Immature natural killer cell (primary cell): ENCODE data around the gene MAG. TPM values are rescaled to one million over a fixed set of nuclear protein-coding genes. Genes with fewer than 3 reads are reported as not detected.
A peak's percentile ranks its signal among the peaks of the same experiment; 100 is the strongest.
"Not testable (repeated sequence)": the region's sequence is repeated elsewhere in the genome, so short reads cannot be mapped to it uniquely, and the experiment has no call there.

Source experiments
- DNase-seq, 3 donors: peaks; one replicate each; pipeline ENCODE4 v3.0.0; 2022; ENCODE audit warnings: mixed read lengths in 1 of 3
- H3K27ac Mint-ChIP-seq, 6 donors: one replicate each; pipeline ENCODE4 v1.8.0; 2020; ENCODE audit warnings: mixed read lengths in 6 of 6, mild to moderate bottlenecking in 5 of 6, inconsistent platforms in 4 of 6, moderate library complexity in 3 of 6
- H3K27me3 Mint-ChIP-seq, 3 donors: one replicate each; pipeline ENCODE4 v1.8.0; 2020 to 2021; ENCODE audit warnings: low read depth in 3 of 3, mild to moderate bottlenecking in 3 of 3, mixed read lengths in 3 of 3, moderate library complexity in 3 of 3, inconsistent platforms in 1 of 3
- H3K36me3 Mint-ChIP-seq, 3 donors: one replicate each; pipeline ENCODE4 v1.8.0; 2020; ENCODE audit warnings: mixed read lengths in 3 of 3, inconsistent platforms in 2 of 3, mild to moderate bottlenecking in 2 of 3
- H3K4me1 Mint-ChIP-seq, 2 donors: one replicate each; pipeline ENCODE4 v1.8.0; 2020; ENCODE audit warnings: inconsistent platforms in 2 of 2, mild to moderate bottlenecking in 2 of 2, mixed read lengths in 2 of 2, moderate library complexity in 1 of 2
- H3K4me3 Mint-ChIP-seq, 5 donors: one replicate each; pipeline ENCODE4 v1.8.0; 2020; ENCODE audit warnings: mild to moderate bottlenecking in 5 of 5, mixed read lengths in 5 of 5, inconsistent platforms in 3 of 5, moderate library complexity in 3 of 5
- H3K9me3 Mint-ChIP-seq, 6 donors: one replicate each; pipeline ENCODE4 v1.8.0; 2020; ENCODE audit warnings: mild to moderate bottlenecking in 6 of 6, mixed read lengths in 6 of 6, inconsistent platforms in 4 of 6, moderate library complexity in 3 of 6
- polyA plus RNA-seq, 3 donors: library from polyadenylated mRNA; unstranded; fragments of 300-500 nt; fragmentation: Illumina TruSeq; gene quantifications; one replicate each; pipeline ENCODE4 v1.2.3, GENCODE V29; 2021

Gene MAG
- polyA plus RNA-seq, 3 donors from 2014 or later, result not detected

DNA sequence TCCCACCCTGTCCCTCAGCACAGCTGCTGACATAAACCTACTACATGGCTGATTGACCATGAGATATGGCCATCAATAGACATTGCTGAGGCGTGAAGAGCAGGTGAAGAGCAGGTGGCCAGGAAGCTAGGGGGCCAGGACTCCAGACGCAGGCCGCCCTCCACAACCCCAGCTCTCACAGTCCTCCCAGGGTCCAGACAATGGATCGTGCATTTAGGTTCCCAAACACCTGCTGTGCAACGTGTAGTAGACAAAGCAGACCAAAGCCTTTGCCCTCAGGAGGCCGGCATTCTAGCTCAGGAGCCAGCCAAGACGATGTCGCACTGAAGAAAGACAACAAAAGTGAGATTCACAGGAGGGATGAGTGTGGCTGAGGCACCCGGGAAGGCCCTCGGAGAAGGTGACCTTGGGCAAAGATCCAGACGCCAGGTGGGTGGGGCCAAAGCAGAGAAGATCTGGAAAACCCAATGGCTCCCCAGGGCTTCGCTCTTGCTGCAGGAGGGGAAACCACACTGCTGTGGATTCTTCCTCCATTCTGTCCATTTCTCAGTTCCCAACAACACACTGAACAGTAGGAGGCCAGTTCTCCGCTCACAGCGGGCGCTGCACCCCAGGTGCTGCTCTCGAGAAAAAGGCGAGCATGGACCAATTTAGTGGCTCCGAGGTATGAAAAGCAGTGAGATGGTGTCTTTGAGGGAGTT, 57.1 kb downstream of the MAG start:
- Mint-ChIP-seq H3K4me1 (peaks cover 20 to 26% of the 10 kb centered on the region in 2 donors), H3K36me3 (no peaks in the 10 kb centered on the region), H3K27ac (no peak overlapping the region), H3K27me3 (peaks cover 4 to 8% (median 8%) of the 10 kb centered on the region in 3 donors), H3K4me3 (no peak overlapping the region), H3K9me3 (no peaks in the 10 kb centered on the region)
- no peak for DNase-seq

DNA sequence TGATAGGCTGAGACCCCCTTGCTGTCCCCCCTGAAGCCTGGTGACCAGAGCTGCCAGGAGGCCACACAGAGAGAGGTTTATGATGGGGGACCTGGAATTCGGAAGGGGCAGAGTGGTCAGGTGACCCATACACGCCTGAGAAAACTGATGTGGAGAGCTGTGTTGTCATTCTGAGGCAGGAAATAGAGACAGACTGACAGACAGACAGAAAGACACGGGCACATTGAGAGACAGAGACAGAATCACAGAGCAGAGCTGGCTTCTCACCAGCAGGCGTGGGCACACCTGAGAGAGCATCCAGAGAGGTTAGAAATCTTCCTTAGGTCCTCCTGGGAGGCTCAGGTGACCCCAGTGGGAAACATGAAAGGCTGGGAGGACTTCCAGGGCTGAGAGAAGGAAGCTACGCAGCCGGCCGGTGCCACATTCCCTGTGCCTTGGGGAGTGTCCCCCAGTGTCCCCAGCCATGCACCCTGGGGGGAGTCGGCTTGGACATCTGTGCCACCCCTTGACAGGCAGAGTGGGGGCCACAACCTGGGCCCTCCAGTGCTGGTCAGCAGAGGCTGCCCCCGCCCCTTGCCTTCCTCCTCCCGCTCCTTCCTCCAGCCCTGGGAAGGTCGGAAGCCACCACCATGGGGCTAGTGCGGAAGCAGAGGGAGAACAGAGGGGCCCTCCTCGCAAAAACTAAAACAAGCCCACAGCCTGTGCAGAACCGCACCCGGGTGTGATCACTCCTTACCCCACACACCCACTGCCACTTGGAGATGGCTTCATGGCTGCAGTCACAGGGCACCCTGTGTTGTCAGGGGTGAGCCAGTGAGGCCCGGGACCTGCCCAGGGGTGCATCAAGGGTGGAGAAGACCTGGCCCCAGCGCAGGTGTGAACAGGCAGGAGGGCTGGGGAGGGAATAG, 57.9 kb downstream of the MAG start:
- peaks cover 22 to 29% of the 10 kb centered on the region in 2 donors for H3K4me1 Mint-ChIP-seq
- H3K36me3 Mint-ChIP-seq, result no peaks in the 10 kb centered on the region
- peak overlapping the region in 1 of 6 donors; percentile 33 for H3K27ac Mint-ChIP-seq
- peaks cover 2 to 8% (median 8%) of the 10 kb centered on the region in 3 donors for H3K27me3 Mint-ChIP-seq
- DNase-seq, result no peak
- no peak overlapping the region for H3K4me3 Mint-ChIP-seq
- H3K9me3 Mint-ChIP-seq, result no peaks in the 10 kb centered on the region

DNA sequence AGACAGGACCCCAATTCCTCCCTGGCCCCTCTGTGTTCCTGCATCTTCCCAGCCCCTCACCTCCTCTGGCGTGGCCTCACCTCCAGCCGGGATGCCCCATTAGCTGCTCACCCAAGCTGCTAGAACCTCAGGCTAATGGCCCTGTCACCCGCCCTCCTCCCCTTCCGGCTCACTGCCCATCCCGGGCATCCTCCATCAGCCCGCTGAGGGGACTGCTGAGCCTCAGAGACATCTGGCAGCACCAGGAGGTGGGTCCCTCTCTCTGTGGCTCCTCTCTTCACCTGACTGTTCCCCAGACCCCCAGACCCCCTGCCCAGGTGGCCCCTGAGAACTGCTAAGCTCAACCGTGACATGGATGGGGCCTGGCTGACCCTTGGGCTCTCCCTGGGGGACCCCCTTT, 58.6 kb downstream of the MAG start:
- Mint-ChIP-seq H3K27me3 (peaks cover 2 to 8% (median 8%) of the 10 kb centered on the region in 3 donors), H3K27ac (no peak overlapping the region), H3K4me3 (no peak overlapping the region), H3K4me1 (peaks cover 27 to 34% of the 10 kb centered on the region in 2 donors), H3K36me3 (no peaks in the 10 kb centered on the region), H3K9me3 (no peaks in the 10 kb centered on the region)
- DNase-seq, result no peak

GRCh38 chr19:35351411-35352176, 59.6 kb downstream of the MAG start:
- H3K27me3 Mint-ChIP-seq, result peaks cover 2 to 7% (median 3%) of the 10 kb centered on the region in 3 donors
- H3K27ac Mint-ChIP-seq, result no peak overlapping the region
- H3K4me3 Mint-ChIP-seq, result no peak overlapping the region
- H3K4me1 Mint-ChIP-seq, result peaks cover 28 to 30% of the 10 kb centered on the region in 2 donors
- DNase-seq, result no peak
- H3K36me3 Mint-ChIP-seq, result no peaks in the 10 kb centered on the region
- no peaks in the 10 kb centered on the region for H3K9me3 Mint-ChIP-seq

DNA sequence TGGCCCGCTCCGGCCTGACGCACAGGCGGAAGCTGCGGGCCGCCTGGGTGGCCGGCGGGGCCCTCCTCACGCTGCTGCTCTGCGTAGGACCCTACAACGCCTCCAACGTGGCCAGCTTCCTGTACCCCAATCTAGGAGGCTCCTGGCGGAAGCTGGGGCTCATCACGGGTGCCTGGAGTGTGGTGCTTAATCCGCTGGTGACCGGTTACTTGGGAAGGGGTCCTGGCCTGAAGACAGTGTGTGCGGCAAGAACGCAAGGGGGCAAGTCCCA, 60.2 kb downstream of the MAG start:
- no peaks in the 10 kb centered on the region for H3K9me3 Mint-ChIP-seq
- H3K4me3 Mint-ChIP-seq, result no peak overlapping the region
- no peak for DNase-seq
- H3K27me3 Mint-ChIP-seq, result peaks cover 0 to 6% (median 2%) of the 10 kb centered on the region in 3 donors
- H3K36me3 Mint-ChIP-seq, result no peaks in the 10 kb centered on the region
- no peak overlapping the region for H3K27ac Mint-ChIP-seq
- H3K4me1 Mint-ChIP-seq, result peaks cover 23 to 25% of the 10 kb centered on the region in 2 donors

DNA sequence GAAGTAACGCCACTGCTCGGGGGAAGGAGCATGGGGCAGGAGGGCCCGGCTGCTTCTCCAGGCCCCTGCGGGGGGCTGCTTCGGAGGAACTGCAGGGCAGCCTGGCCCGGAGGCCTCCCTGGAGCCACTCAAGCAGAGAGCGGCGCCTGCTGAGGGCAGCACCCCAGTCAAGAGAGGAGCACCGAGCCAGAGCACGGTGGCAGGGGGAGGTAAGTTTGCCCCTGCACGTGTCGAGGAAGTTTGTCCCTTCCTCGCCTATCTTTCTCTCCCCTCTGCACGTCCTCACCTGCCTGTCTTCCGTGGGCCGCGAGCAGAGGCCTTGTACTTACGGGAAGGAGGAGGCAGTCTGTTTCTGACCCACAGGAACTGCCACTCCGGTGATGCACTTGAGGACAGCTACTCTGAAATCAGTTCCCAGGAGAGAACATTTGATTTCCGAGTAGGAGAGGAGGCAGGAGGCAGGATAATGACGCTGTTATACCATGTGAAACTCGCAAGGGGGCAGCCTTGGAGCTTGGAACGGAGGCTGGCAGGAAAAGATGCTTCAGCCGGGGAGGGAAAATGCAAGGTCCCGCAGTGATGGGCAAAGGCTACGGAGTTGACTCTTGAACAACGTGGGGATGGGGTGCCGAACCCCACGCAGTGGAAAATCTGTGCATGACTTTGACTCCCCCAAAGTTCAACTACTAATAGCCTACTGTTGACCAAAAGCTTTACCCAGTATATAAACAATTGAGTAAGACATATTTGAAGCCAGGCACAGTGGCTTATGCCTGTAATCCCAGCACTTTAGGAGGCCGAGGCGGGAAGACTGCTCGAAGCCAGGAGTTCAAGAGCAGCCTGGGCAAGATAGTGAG, 60.7 kb downstream of the MAG start:
- Mint-ChIP-seq H3K4me3 (no peak overlapping the region), H3K4me1 (peaks cover 18 to 20% of the 10 kb centered on the region in 2 donors)

GRCh38 chr19:35353635-35354034, 61.7 kb downstream of the MAG start:
- Mint-ChIP-seq H3K9me3 (no peaks in the 10 kb centered on the region), H3K27me3 (peaks cover 0 to 7% (median 7%) of the 10 kb centered on the region in 3 donors), H3K4me3 (no peak overlapping the region), H3K4me1 (peaks cover 14 to 23% of the 10 kb centered on the region in 2 donors), H3K36me3 (no peaks in the 10 kb centered on the region), H3K27ac (no peak overlapping the region)
- DNase-seq, result no peak

More for the DNA sequence above, 60.7 kb downstream of the MAG start:
- Mint-ChIP-seq H3K27ac (peak overlapping the region in 2 of 6 donors; percentile 35 to 43), H3K36me3 (no peaks in the 10 kb centered on the region), H3K27me3 (peaks cover 0 to 7% (median 2%) of the 10 kb centered on the region in 3 donors), H3K9me3 (no peaks in the 10 kb centered on the region)
- DNase-seq, result peak; percentile 67 to 75 (median 69)

GRCh38 chr19:35354898-35355297, 62.9 kb downstream of the MAG start:
- Mint-ChIP-seq H3K36me3 (no peaks in the 10 kb centered on the region), H3K27me3 (peaks cover 0 to 7% (median 7%) of the 10 kb centered on the region in 3 donors), H3K4me1 (peaks cover 14 to 23% of the 10 kb centered on the region in 2 donors), H3K27ac (peak overlapping the region in 4 of 6 donors; percentile 23 to 80 (median 48)), H3K9me3 (no peaks in the 10 kb centered on the region), H3K4me3 (peak overlapping the region in 2 of 5 donors; percentile 15 to 53)
- DNase-seq, result peak; percentile 35 to 56 (median 42)

GRCh38 chr19:35355791-35356460, 64.0 kb downstream of the MAG start:
- Mint-ChIP-seq H3K4me1 (peaks cover 14 to 23% of the 10 kb centered on the region in 2 donors), H3K27ac (peak overlapping the region in 1 of 6 donors; percentile 64), H3K36me3 (no peaks in the 10 kb centered on the region), H3K9me3 (no peaks in the 10 kb centered on the region), H3K27me3 (peaks cover 0 to 7% (median 7%) of the 10 kb centered on the region in 3 donors), H3K4me3 (no peak overlapping the region)
- no peak for DNase-seq

DNA sequence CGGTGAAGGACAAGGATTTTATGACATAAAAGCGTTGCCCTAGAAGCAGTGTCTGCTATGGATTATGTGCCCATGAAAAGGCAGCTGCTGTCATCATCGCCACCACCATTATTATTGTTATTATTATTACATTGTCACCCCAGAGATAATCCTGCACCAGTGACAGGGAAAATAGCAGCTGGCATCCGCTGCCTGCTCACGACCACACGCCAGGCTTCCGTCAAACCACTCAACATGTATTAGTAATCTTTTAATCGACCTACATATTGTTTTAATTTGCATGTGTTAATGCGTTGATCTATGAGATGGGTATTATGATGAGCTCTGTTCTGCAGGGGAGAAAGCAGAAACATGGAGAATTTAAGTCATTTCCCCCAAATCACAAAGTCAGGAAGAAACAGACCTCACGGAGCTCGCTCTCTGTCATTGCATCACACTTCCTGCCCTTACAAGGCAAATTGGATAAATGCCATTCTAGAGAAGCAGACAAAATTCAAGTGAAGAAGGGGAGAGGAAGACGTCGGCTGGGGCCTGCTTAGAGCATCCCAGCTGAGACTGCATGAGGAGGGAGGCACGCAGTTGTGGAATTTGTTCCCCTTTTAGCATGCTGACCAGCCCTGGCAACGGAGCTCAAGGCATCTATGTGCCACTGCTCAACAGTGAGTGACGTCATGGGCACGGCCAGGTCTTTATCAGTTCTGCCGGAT, 66.1 kb downstream of the MAG start, which contains the start of gene FFAR3:
TSS of gene FFAR3 (plus strand) at position 594 of the 707 bp plus-strand sequence. CDS start 431 bp downstream, outside the sequence.
- Mint-ChIP-seq H3K27ac (peak within 1 kb of the TSS in 1 of 6 donors; percentile 62), H3K4me3 (no peak within 1 kb of the TSS), H3K27me3 (peaks cover 0 to 7% (median 7%) of the 10 kb centered on the region in 3 donors), H3K36me3 (no peaks in the 10 kb centered on the region), H3K9me3 (no peaks in the 10 kb centered on the region), H3K4me1 (peaks cover 9 to 20% of the 10 kb centered on the region in 2 donors)
- DNase-seq, result no peak

DNA sequence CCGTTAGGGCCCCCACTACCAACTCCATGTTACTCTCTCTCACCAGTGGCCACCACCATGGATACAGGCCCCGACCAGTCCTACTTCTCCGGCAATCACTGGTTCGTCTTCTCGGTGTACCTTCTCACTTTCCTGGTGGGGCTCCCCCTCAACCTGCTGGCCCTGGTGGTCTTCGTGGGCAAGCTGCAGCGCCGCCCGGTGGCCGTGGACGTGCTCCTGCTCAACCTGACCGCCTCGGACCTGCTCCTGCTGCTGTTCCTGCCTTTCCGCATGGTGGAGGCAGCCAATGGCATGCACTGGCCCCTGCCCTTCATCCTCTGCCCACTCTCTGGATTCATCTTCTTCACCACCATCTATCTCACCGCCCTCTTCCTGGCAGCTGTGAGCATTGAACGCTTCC, 66.9 kb downstream of the MAG start:
- H3K36me3 Mint-ChIP-seq, H3K4me3 Mint-ChIP-seq, H3K27me3 Mint-ChIP-seq, DNase-seq, H3K27ac Mint-ChIP-seq, H3K9me3 Mint-ChIP-seq: not testable (repeated sequence)
- peaks cover 8 to 18% of the 10 kb centered on the region in 2 donors for H3K4me1 Mint-ChIP-seq

DNA sequence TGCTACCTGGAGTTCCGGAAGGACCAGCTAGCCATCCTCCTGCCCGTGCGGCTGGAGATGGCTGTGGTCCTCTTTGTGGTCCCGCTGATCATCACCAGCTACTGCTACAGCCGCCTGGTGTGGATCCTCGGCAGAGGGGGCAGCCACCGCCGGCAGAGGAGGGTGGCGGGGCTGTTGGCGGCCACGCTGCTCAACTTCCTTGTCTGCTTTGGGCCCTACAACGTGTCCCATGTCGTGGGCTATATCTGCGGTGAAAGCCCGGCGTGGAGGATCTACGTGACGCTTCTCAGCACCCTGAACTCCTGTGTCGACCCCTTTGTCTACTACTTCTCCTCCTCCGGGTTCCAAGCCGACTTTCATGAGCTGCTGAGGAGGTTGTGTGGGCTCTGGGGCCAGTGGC, 67.4 kb downstream of the MAG start:
- not testable (repeated sequence) for H3K36me3 Mint-ChIP-seq

More for the DNA sequence above, 67.4 kb downstream of the MAG start:
- H3K9me3 Mint-ChIP-seq, H3K4me3 Mint-ChIP-seq, H3K27me3 Mint-ChIP-seq, DNase-seq, H3K27ac Mint-ChIP-seq: not testable (repeated sequence)
- H3K4me1 Mint-ChIP-seq, result peaks cover 8 to 18% of the 10 kb centered on the region in 2 donors
